ENCODE results near the gene TESK2.

TESK2 gene

GRCh38 chr1:45490626-45491486 lies at the start of gene TESK2:
Gene TESK2 (minus strand): TSS chr1:45491163. CDS start chr1:45457785, 33,378 bp downstream.
- TF ChIP-seq CTCF (IDR thresholded peaks at IDR 0.05), result no peak

- no peak for TF ChIP-seq CTCF (IDR thresholded peaks at IDR 0.05)
These were observed 45.9 kb upstream of the TESK2 start for GRCh38 chr1:45536886-45537285.

- no peak for TF ChIP-seq CTCF (IDR thresholded peaks at IDR 0.05)
These were observed 45.2 kb upstream of the TESK2 start for GRCh38 chr1:45535988-45536766.

GRCh38 chr1:45531873-45532272 lies 40.9 kb upstream of the TESK2 start:
- no peak for TF ChIP-seq CTCF (IDR thresholded peaks at IDR 0.05)

- no peak for TF ChIP-seq CTCF (IDR thresholded peaks at IDR 0.05)
These were observed 39.7 kb upstream of the TESK2 start for GRCh38 chr1:45530632-45531135.

GRCh38 chr1:45526135-45526644 lies 35.2 kb upstream of the TESK2 start:
- no peak for TF ChIP-seq CTCF (IDR thresholded peaks at IDR 0.05)

GRCh38 chr1:45522324-45523104 lies 31.6 kb upstream of the TESK2 start:
- TF ChIP-seq CTCF (IDR thresholded peaks at IDR 0.05), result no peak
